ENCODE data around the gene EYS.

Gene EYS

DNA sequence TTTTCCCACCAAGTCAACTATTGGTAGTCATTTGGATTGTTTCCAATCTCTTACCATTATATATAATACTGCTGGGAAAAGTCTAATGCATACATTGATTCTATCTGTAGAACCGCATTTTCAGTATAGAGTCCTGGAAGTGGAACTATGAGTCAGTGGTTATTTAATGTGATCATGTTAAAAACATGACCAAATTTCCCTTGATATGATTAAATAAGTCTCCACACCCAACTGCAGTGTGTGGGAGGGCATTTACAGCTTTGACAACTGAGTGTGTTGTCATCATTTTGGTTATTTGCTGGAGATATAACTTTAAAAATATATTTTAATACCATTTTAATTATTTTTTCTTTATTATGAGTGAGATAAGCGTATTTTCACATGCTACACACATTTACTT is 1027.6 kb downstream of the EYS start:
- no peak overlapping the region for H3K27ac Mint-ChIP-seq

DNA sequence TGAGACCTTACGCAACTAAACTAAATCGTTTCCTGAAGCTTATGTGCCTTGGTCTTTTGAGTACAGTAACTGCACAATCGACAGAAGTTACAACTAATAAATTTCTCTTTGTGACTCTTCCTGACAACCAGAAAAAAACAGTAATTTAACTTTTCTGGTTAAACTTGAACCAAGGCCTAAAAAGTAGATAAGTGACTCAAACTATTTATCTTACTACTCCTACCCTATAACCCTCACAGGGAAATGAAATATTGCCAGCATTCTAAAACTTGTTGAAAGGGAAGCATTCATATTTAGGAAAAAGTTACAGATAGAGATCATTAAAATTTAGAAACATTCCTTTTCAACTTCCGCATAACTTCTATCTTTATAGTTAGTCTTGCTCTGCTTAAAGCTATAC is 1034.4 kb downstream of the EYS start:
- DNase-seq (ENCODE audit: low spot score in 2 of 2) (no peak), ATAC-seq (no peak)
- peaks cover 12% of the 10 kb centered on the region for H3K9me3 Mint-ChIP-seq
- no peaks in the 10 kb centered on the region for H3K4me1 Mint-ChIP-seq
- H3K4me3 Mint-ChIP-seq: no peak overlapping the region
- no peaks in the 10 kb centered on the region for H3K36me3 Mint-ChIP-seq
- no peak overlapping the region for H3K27ac Mint-ChIP-seq

More for the DNA sequence above, 1027.6 kb downstream of the EYS start:
- Mint-ChIP-seq H3K4me1 (no peaks in the 10 kb centered on the region), H3K9me3 (peaks cover 25% of the 10 kb centered on the region), H3K4me3 (no peak overlapping the region), H3K36me3 (no peaks in the 10 kb centered on the region)
- DNase-seq (ENCODE audit: low spot score in 2 of 2): no peak
- ATAC-seq: no peak

- DNase-seq (ENCODE audit: low spot score in 2 of 2) (no peak), ATAC-seq (no peak)
- Mint-ChIP-seq H3K4me3 (no peak overlapping the region), H3K36me3 (no peaks in the 10 kb centered on the region), H3K27ac (no peak overlapping the region), H3K9me3 (peaks cover 11% of the 10 kb centered on the region), H3K4me1 (no peaks in the 10 kb centered on the region)
These were observed 1034.9 kb downstream of the EYS start for GRCh38 chr6:64672131-64672530.

DNA sequence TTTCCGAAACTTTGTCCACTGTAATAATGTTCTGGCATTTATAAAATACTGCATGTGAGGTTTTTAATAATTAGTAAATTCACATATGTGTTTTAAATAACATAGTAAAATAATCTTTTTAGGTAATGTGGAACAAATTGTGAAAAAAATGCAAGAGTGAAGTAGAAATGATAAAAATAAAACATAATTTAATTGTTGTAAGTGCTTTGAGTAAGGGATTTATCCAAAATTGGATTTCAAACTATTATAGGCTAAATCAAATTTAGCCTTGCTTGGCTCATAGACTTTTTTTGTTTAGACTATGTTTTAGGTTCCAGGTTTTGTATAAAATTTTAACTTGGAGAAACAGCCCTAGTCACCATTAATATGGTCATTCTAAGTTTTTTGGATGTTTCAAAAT is 1041.9 kb downstream of the EYS start:
- DNase-seq (ENCODE audit: low spot score in 2 of 2): no peak
- no peaks in the 10 kb centered on the region for H3K4me1 Mint-ChIP-seq
- no peaks in the 10 kb centered on the region for H3K36me3 Mint-ChIP-seq
- peaks cover 16% of the 10 kb centered on the region for H3K9me3 Mint-ChIP-seq
- no peak for ATAC-seq
- H3K4me3 Mint-ChIP-seq: no peak overlapping the region
- H3K27ac Mint-ChIP-seq: no peak overlapping the region

DNA sequence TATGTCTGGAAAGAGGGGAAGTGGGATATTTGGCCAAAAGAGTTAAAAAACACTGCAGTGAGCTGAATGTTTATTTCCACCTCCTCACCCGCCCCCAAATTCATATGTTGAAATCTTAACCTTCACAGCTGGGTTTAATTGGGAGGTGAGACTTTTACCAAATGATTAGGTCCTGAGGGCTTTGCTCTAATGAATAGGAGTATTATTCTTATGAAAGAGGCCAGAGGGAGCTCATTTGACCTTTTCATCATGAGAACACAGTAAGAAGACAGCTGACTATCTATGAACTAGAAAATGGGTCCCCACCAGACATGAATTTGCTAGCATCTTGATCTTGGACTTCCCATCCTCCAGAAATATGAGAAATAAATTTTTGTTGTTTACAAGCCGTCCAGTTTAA is 1042.5 kb downstream of the EYS start:
- peaks cover 16% of the 10 kb centered on the region for H3K9me3 Mint-ChIP-seq
- DNase-seq (ENCODE audit: low spot score in 2 of 2): no peak
- H3K4me1 Mint-ChIP-seq: no peaks in the 10 kb centered on the region
- H3K4me3 Mint-ChIP-seq: no peak overlapping the region
- H3K36me3 Mint-ChIP-seq: no peaks in the 10 kb centered on the region
- no peak overlapping the region for H3K27ac Mint-ChIP-seq
- no peak for ATAC-seq

GRCh38 chr6:64644024-64644423 is 1063.0 kb downstream of the EYS start:
- Mint-ChIP-seq H3K4me3 (no peak overlapping the region), H3K4me1 (no peaks in the 10 kb centered on the region), H3K27ac (no peak overlapping the region), H3K9me3 (peaks cover 6% of the 10 kb centered on the region), H3K36me3 (no peaks in the 10 kb centered on the region)
- DNase-seq (ENCODE audit: low spot score in 2 of 2): no peak
- ATAC-seq: no peak

DNA sequence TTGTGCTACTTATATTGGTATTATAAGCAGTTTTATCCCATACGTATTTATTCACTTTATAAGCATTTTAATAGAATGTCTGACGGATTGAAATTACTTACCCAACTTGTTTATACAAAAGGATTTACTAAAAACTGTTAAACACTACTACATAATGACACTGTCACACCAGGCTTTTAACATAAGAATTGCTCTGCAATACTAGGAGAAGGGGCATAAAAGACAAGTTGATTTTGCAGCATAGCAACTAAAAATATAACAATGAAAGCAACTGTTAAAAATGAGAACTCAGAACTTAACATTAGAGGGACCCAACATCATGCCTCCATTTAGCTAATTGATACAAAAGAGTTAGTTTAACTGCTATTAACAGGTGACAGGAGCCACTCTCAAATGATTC is 1076.1 kb downstream of the EYS start:
- no peak for ATAC-seq
- Mint-ChIP-seq H3K36me3 (no peaks in the 10 kb centered on the region), H3K4me3 (no peak overlapping the region), H3K27ac (no peak overlapping the region), H3K9me3 (peaks cover 7% of the 10 kb centered on the region), H3K4me1 (no peaks in the 10 kb centered on the region)
- DNase-seq (ENCODE audit: low spot score in 2 of 2): no peak

DNA sequence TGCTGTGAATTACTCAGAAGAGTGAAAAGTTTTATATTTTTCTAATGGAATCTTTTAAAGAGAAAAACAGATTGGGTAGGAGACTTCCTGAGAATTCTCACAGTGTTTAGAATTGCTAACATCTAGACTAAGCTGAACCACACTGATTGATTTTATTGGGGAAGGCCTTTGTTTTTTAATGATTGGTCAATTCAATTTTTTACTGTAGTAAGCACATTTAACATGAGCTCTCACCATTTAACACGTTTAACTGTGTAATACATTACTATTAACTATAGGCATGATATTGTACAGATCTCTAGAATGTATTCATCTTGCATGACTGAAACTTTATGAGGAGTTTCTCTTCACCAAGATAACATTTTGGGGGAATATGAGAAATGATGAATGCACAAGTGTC is 1084.1 kb downstream of the EYS start:
- Mint-ChIP-seq H3K4me3 (no peak overlapping the region), H3K27ac (no peak overlapping the region), H3K9me3 (peaks cover 19% of the 10 kb centered on the region), H3K36me3 (no peaks in the 10 kb centered on the region), H3K4me1 (no peaks in the 10 kb centered on the region)
- no peak for ATAC-seq
- DNase-seq (ENCODE audit: low spot score in 2 of 2): no peak

DNA sequence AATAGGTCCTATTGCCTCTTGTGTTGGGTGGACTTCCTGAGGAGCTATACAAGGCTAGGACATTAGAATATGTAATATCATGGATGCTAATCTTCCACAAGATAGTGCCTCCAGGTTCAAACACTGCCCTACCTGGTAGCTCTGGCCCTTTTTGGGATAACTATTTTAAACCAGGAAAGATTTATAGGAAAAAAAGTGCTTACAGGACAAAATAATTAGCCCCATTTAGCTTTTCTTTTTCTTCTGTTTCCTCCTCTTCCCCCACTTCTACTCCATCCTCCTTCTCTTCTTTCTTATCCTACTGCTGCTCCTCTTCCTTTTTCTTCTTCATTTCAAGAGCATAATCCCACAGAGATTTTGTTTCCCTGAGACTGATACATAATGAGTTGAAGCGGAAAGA is 1104.0 kb downstream of the EYS start:
- Mint-ChIP-seq H3K4me1 (no peaks in the 10 kb centered on the region), H3K27ac (no peak overlapping the region), H3K9me3 (peaks cover 26% of the 10 kb centered on the region), H3K4me3 (no peak overlapping the region), H3K36me3 (no peaks in the 10 kb centered on the region)
- DNase-seq (ENCODE audit: low spot score in 2 of 2) (no peak), ATAC-seq (no peak)

- ATAC-seq (no peak), DNase-seq (ENCODE audit: low spot score in 2 of 2) (no peak)
- Mint-ChIP-seq H3K4me1 (no peaks in the 10 kb centered on the region), H3K9me3 (peaks cover 9% of the 10 kb centered on the region), H3K36me3 (no peaks in the 10 kb centered on the region), H3K4me3 (no peak overlapping the region), H3K27ac (no peak overlapping the region)
These were observed 1115.4 kb downstream of the EYS start for GRCh38 chr6:64591676-64592036.

GRCh38 chr6:64590965-64591675 is 1115.9 kb downstream of the EYS start:
- ATAC-seq (no peak), DNase-seq (ENCODE audit: low spot score in 2 of 2) (no peak)
- no peaks in the 10 kb centered on the region for H3K36me3 Mint-ChIP-seq
- no peak overlapping the region for H3K4me3 Mint-ChIP-seq
- H3K4me1 Mint-ChIP-seq: no peaks in the 10 kb centered on the region
- peaks cover 9% of the 10 kb centered on the region for H3K9me3 Mint-ChIP-seq
- H3K27ac Mint-ChIP-seq: no peak overlapping the region

- Mint-ChIP-seq H3K4me3 (no peak overlapping the region), H3K27ac (no peak overlapping the region), H3K9me3 (peaks cover 5% of the 10 kb centered on the region), H3K4me1 (no peaks in the 10 kb centered on the region), H3K36me3 (no peaks in the 10 kb centered on the region)
- ATAC-seq (no peak), DNase-seq (ENCODE audit: low spot score in 2 of 2) (no peak)
These were observed 1117.1 kb downstream of the EYS start for GRCh38 chr6:64589961-64590360.

GRCh38 chr6:64580346-64580745 is 1126.7 kb downstream of the EYS start:
- DNase-seq (ENCODE audit: low spot score in 2 of 2): no peak
- Mint-ChIP-seq H3K36me3 (no peaks in the 10 kb centered on the region), H3K4me1 (no peaks in the 10 kb centered on the region), H3K27ac (no peak overlapping the region), H3K9me3 (peaks cover 16% of the 10 kb centered on the region), H3K4me3 (no peak overlapping the region)
- ATAC-seq: no peak

DNA sequence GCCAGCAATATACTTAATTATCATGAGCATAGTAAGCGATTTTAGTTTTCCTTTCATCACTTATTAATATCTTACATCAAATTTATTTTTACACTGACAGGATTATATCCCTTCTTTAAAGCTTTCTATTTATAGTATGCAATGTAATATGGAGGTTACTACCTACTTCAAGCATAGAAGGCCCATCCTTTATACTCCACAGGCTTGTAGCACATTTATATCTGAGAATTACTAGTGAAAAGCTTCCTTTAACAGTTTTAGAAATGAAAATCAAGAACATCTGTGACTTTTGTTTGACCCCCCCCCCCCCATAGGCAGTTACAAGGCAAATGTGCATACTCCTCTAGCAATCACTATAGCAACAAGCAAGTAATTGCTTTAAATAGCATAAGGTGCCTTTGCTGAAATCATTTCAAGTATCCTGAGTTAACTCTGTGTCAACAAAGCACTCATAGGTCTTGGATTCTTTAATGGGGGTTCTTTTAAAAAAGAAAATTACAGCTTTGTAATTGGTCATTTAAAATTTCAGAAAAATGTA is 1153.7 kb downstream of the EYS start:
- ATAC-seq (no peak), DNase-seq (ENCODE audit: low spot score in 2 of 2) (no peak)
- no peak overlapping the region for H3K27ac Mint-ChIP-seq
- no peaks in the 10 kb centered on the region for H3K36me3 Mint-ChIP-seq
- peaks cover 13% of the 10 kb centered on the region for H3K9me3 Mint-ChIP-seq
- no peaks in the 10 kb centered on the region for H3K4me1 Mint-ChIP-seq
- no peak overlapping the region for H3K4me3 Mint-ChIP-seq

- ATAC-seq: no peak
These were observed 1159.3 kb downstream of the EYS start for GRCh38 chr6:64547594-64548268.

GRCh38 chr6:64539917-64540316 is 1167.1 kb downstream of the EYS start:
- H3K4me3 Mint-ChIP-seq: no peak overlapping the region
- no peaks in the 10 kb centered on the region for H3K4me1 Mint-ChIP-seq
- ATAC-seq: no peak
- no peak overlapping the region for H3K27ac Mint-ChIP-seq
- H3K9me3 Mint-ChIP-seq: peaks cover 11% of the 10 kb centered on the region
- DNase-seq (ENCODE audit: low spot score in 2 of 2): no peak
- H3K36me3 Mint-ChIP-seq: no peaks in the 10 kb centered on the region

More at GRCh38 chr6:64547594-64548268, 1159.3 kb downstream of the EYS start:
- Mint-ChIP-seq H3K36me3 (no peaks in the 10 kb centered on the region), H3K27ac (no peak overlapping the region), H3K9me3 (peaks cover 13% of the 10 kb centered on the region), H3K4me1 (no peaks in the 10 kb centered on the region), H3K4me3 (no peak overlapping the region)
- no peak for DNase-seq (ENCODE audit: low spot score in 2 of 2)
